Liver (tissue), 9 donors: Measurements from ENCODE around the gene NTM. TPM values are rescaled to one million over a fixed set of nuclear protein-coding genes. Genes with fewer than 3 reads are reported as not detected.
"Not testable (repeated sequence)": the region's sequence is repeated elsewhere in the genome, so short reads cannot be mapped to it uniquely, and the experiment has no call there.

ENCODE experiments used
- DNase-seq: peaks from one replicate; pipeline ENCODE4 v3.0.0-alpha.2; 2017; ENCODE audit warnings: low spot score
- H3K27ac ChIP-seq, 2 donors: one replicate each; pipeline ENCODE4 v1.7.0; 2013; ENCODE audit warnings: inconsistent platforms in 2 of 2, low read length in 2 of 2, control low read depth in 1 of 2, low read depth in 1 of 2, mild to moderate bottlenecking in 1 of 2
- H3K27me3 ChIP-seq, 4 donors: one replicate each; pipeline versions ENCODE4 v1.6.1 to v1.7.0; 2013; ENCODE audit warnings: low read length in 3 of 4, inconsistent platforms in 1 of 4, mild to moderate bottlenecking in 1 of 4, moderate library complexity in 1 of 4; ENCODE audit not compliant: control insufficient read depth in 4 of 4, insufficient read depth in 4 of 4
- H3K36me3 ChIP-seq, 4 donors: one replicate each; pipeline versions ENCODE4 v1.6.1 to v1.7.0; 2013; ENCODE audit warnings: low read length in 3 of 4, mild to moderate bottlenecking in 3 of 4, low read depth in 1 of 4, moderate library complexity in 1 of 4; ENCODE audit not compliant: control insufficient read depth in 4 of 4, insufficient read depth in 3 of 4
- H3K4me1 ChIP-seq, 4 donors: one replicate each; pipeline versions ENCODE4 v1.6.1 to v1.7.0; 2013; ENCODE audit warnings: low read length in 3 of 4, mild to moderate bottlenecking in 3 of 4, moderate library complexity in 1 of 4; ENCODE audit not compliant: control insufficient read depth in 4 of 4, insufficient read depth in 4 of 4
- H3K4me3 ChIP-seq, 3 donors: one replicate each; pipeline versions ENCODE4 v1.6.1 to v1.7.0; 2013; ENCODE audit warnings: low read length in 3 of 3, control low read depth in 1 of 3, low read depth in 1 of 3, mild to moderate bottlenecking in 1 of 3
- H3K9ac ChIP-seq, 2 donors: one replicate each; pipeline ENCODE4 v1.7.0; 2013; ENCODE audit warnings: low read length in 2 of 2, mild to moderate bottlenecking in 2 of 2, moderate library complexity in 2 of 2, control low read depth in 1 of 2, low read depth in 1 of 2
- H3K9me3 ChIP-seq, 4 donors: one replicate each; pipeline versions ENCODE4 v1.6.1 to v1.7.0; 2013; ENCODE audit warnings: low read length in 3 of 4; ENCODE audit not compliant: control insufficient read depth in 4 of 4
- ATF3 ChIP-seq: IDR thresholded peaks from 2 replicates; pipeline ENCODE4 v1.6.1; 2016; ENCODE audit warnings: antibody characterized with exemption
- CTCF ChIP-seq: fragments of 150-350 bp; IDR thresholded peaks from 2 replicates; pipeline ENCODE4 v1.5.1; 2017; ENCODE audit warnings: improper control_type of control experiment, low read depth, low read length; ENCODE audit not compliant: missing input control
- EGR1 ChIP-seq, 2 donors: IDR thresholded peaks; 2 replicates each; pipeline ENCODE4 v1.6.1; 2016 to 2018; ENCODE audit warnings: antibody characterized with exemption in 2 of 2, low read depth in 2 of 2
- FOXA1 ChIP-seq: IDR thresholded peaks from 2 replicates; pipeline ENCODE4 v1.6.1; 2016; ENCODE audit warnings: antibody characterized with exemption
- GABPA ChIP-seq, 2 donors: IDR thresholded peaks in 1 of 2; conservative IDR thresholded peaks in 1 of 2; 2 replicates each; pipeline ENCODE4 v1.6.1; 2016; ENCODE audit warnings: antibody characterized with exemption in 2 of 2, mild to moderate bottlenecking in 1 of 2, moderate library complexity in 1 of 2
- HNF4A ChIP-seq, 2 donors: conservative IDR thresholded peaks; 2 replicates each; pipeline ENCODE4 v1.6.1; 2016; ENCODE audit warnings: antibody characterized with exemption in 2 of 2, mild to moderate bottlenecking in 2 of 2
- JUND ChIP-seq, 2 donors: IDR thresholded peaks; 2 replicates each; pipeline ENCODE4 v1.6.1; 2016; ENCODE audit warnings: antibody characterized with exemption in 2 of 2
- MAX ChIP-seq: IDR thresholded peaks from 2 replicates; pipeline ENCODE4 v1.6.1; 2016; ENCODE audit warnings: antibody characterized with exemption
- RAD21 ChIP-seq, 2 donors: IDR thresholded peaks; 2 replicates each; pipeline ENCODE4 v1.6.1; 2016; ENCODE audit warnings: antibody characterized with exemption in 2 of 2, mild to moderate bottlenecking in 2 of 2
- REST ChIP-seq: IDR thresholded peaks from 2 replicates; pipeline ENCODE4 v1.6.1; 2016; ENCODE audit warnings: antibody characterized with exemption, mild to moderate bottlenecking
- RXRA ChIP-seq, 2 donors: IDR thresholded peaks; 2 replicates each; pipeline ENCODE4 v1.6.1; 2017 to 2018; ENCODE audit warnings: antibody characterized with exemption in 2 of 2, mild to moderate bottlenecking in 1 of 2
- SP1 ChIP-seq: IDR thresholded peaks from 2 replicates; pipeline ENCODE4 v1.6.1; 2018; ENCODE audit warnings: antibody characterized with exemption, mild to moderate bottlenecking
- TAF1 ChIP-seq: conservative IDR thresholded peaks from 2 replicates; pipeline ENCODE4 v1.6.1; 2016; ENCODE audit warnings: antibody characterized with exemption, mild to moderate bottlenecking
- YY1 ChIP-seq: IDR thresholded peaks from 2 replicates; pipeline ENCODE4 v1.6.1; 2016; ENCODE audit warnings: antibody characterized with exemption, mild to moderate bottlenecking
- ZBTB33 ChIP-seq: IDR thresholded peaks from 2 replicates; pipeline ENCODE4 v1.6.1; 2016; ENCODE audit warnings: antibody characterized with exemption
- WGBS: extraction: QIAGEN DNeasy Blood & Tissue Kit; methylation state at CpG from one replicate; pipeline ENCODE4 v1.1.7; 2013; 5-methylcytosine and 5-hydroxymethylcytosine counted together
- polyA plus RNA-seq, 2 donors: library from polyadenylated mRNA; stranded (reverse) in 1 of 2; unstranded in 1 of 2; fragments of 200-250 nt in 1 of 2; fragments of >200 nt in 1 of 2; fragmentation: Nextera tagmentation in 1 of 2; extraction: Ambion mirVana in 1 of 2; gene quantifications; one replicate each; pipeline versions ENCODE4 v1.2.1 to v1.2.3, GENCODE V29; 2013 to 2015
- total RNA-seq, 2 donors: library from RNA; depleted of rRNA; stranded (reverse); fragments of >200 nt; gene quantifications; one replicate each; pipeline ENCODE4 v1.2.3, GENCODE V29; 2014
- donor health status: healthy.
- donor health status: healthy.
- donor health status: healthy.
- donor health status: healthy.
- donor health status: healthy.

Gene NTM
- total and polyA plus RNA-seq, 4 donors, result 0.08 to 1.1 (median 0.08) TPM; not detected in 1

- no peak for TF ChIP-seq REST
- TF ChIP-seq ATF3, result no peak
- TF ChIP-seq JUND (IDR thresholded peaks at IDR 0.05), result no peak
- TF ChIP-seq EGR1 (IDR thresholded peaks at IDR 0.05; ENCODE audit: low read depth in 2 of 2), result no peak
- TF ChIP-seq TAF1, result no peak
- no peak for TF ChIP-seq MAX
- TF ChIP-seq YY1, result no peak
- TF ChIP-seq SP1, result no peak
These were observed 539.7 kb downstream of the NTM start (continued) for GRCh38 chr11:131910178-131910522.

GRCh38 chr11:131910523-131911387 is 540.3 kb downstream of the NTM start:
- Histone ChIP-seq H3K4me1 (peaks cover 0 to 8% (median 2%) of the 10 kb centered on the region in 4 donors), H3K4me3 (peak overlapping the region in 1 of 3 donors; percentile 10), H3K27ac (no peak overlapping the region), H3K36me3 (no peaks in the 10 kb centered on the region), H3K27me3 (peaks cover 2 to 19% (median 8%) of the 10 kb centered on the region in 4 donors), H3K9ac (no peak overlapping the region), H3K9me3 (no peaks in the 10 kb centered on the region)
- no peak for DNase-seq
- 3% methylated on average over 105 of the region's 105 CpGs for WGBS
- TF ChIP-seq RXRA (IDR thresholded peaks at IDR 0.05) (no peak), JUND (IDR thresholded peaks at IDR 0.05) (no peak), CTCF (no peak), MAX (no peak), ZBTB33 (no peak), FOXA1 (no peak), REST (no peak), ATF3 (no peak), HNF4A (conservative IDR thresholded peaks at IDR 0.05) (no peak), RAD21 (IDR thresholded peaks at IDR 0.05) (no peak), GABPA (IDR thresholded peaks at IDR 0.05 in 1 of 2, conservative IDR thresholded peaks at IDR 0.05 in 1 of 2) (no peak), SP1 (no peak), EGR1 (IDR thresholded peaks at IDR 0.05; ENCODE audit: low read depth in 2 of 2) (no peak)

GRCh38 chr11:131911388-131912032 is 541.1 kb downstream of the NTM start:
- not testable (repeated sequence) for H3K4me3 ChIP-seq, H3K36me3 ChIP-seq, H3K27ac ChIP-seq, H3K9ac ChIP-seq, H3K9me3 ChIP-seq, H3K4me1 ChIP-seq, DNase-seq
- 17% methylated on average over 33 of the region's 36 CpGs for WGBS
- peaks cover 6 to 19% (median 8%) of the 10 kb centered on the region in 4 donors for H3K27me3 ChIP-seq
